ENCODE results near the gene CCDC27.

GRCh38 chr1:3763351-3764125 is 11.3 kb downstream of the CCDC27 start:
- TF ChIP-seq CTCF (IDR thresholded peaks at IDR 0.05) (no peak), POLR2A (IDR thresholded peaks at IDR 0.05) (no peak)
